Mucosa of descending colon (tissue), 3 donors: Measurements from ENCODE around the gene TBC1D1. TPM values are rescaled to one million over a fixed set of nuclear protein-coding genes. Genes with fewer than 3 reads are reported as not detected.

ENCODE experiments used
- ATAC-seq: fragments of 200-7000 bp; cut with Tn5 transposase; one replicate; pipeline ENCODE4 v1.9.1; 2020; ENCODE audit warnings: mild to moderate bottlenecking, moderate library complexity
- DNase-seq, 3 donors: peaks; one replicate each; pipeline ENCODE4 v3.0.0-alpha.2; 2020
- H3K36me3 ChIP-seq: fragments of 200-600 bp; one replicate; pipeline ENCODE4 v1.8.0; 2021; ENCODE audit warnings: low read depth, mild to moderate bottlenecking
- H3K4me1 ChIP-seq: fragments of 200-600 bp; one replicate; pipeline ENCODE4 v1.8.0; 2021; ENCODE audit warnings: low read depth, mild to moderate bottlenecking
- H3K4me3 ChIP-seq: fragments of 200-600 bp; one replicate; pipeline ENCODE4 v1.8.0; 2021; ENCODE audit warnings: mild to moderate bottlenecking
- H3K9me3 ChIP-seq: fragments of 200-600 bp; one replicate; pipeline ENCODE4 v1.8.0; 2021; ENCODE audit warnings: mild to moderate bottlenecking
- intact Hi-C, 2 donors: fragments of 100-400 bp; cut with DNase I in 1 of 2; cut with micrococcal nuclease in 1 of 2; formaldehyde crosslinking; loops; one replicate each; pipeline versions ENCODE4 v1.11.0 to v1.11.1; 2022; cut with DNase I, micrococcal nuclease
- total RNA-seq, 3 donors: library from RNA; stranded (reverse); fragmentation: NEBNext Ultra II Directional in 2 of 3; extraction: Animal tissue kit (Norgen Biotek cat#: 25700) in 2 of 3; gene quantifications; one replicate each; pipeline versions ENCODE4 v1.2.1 to v1.2.4, GENCODE V29; 2021 to 2023
- TF ChIP-seq, protein P1 (sequence below): fragments of 200-600 bp; IDR thresholded peaks from one replicate; pipeline ENCODE4 v1.8.0; 2022; ENCODE audit warnings: antibody characterized with exemption, mild to moderate bottlenecking
- donor health status: DM: no; HTN: no; CAD: no; lungs with moderate emphysema.
- donor health status: DM: no; HTN: no; CAD: no.
- donor health status: DM: no; HTN: yes; CAD: no.

TBC1D1 gene
- total RNA-seq, 3 donors from 2014 or later = 50.2 to 249 (median 71.6) TPM

DNA sequence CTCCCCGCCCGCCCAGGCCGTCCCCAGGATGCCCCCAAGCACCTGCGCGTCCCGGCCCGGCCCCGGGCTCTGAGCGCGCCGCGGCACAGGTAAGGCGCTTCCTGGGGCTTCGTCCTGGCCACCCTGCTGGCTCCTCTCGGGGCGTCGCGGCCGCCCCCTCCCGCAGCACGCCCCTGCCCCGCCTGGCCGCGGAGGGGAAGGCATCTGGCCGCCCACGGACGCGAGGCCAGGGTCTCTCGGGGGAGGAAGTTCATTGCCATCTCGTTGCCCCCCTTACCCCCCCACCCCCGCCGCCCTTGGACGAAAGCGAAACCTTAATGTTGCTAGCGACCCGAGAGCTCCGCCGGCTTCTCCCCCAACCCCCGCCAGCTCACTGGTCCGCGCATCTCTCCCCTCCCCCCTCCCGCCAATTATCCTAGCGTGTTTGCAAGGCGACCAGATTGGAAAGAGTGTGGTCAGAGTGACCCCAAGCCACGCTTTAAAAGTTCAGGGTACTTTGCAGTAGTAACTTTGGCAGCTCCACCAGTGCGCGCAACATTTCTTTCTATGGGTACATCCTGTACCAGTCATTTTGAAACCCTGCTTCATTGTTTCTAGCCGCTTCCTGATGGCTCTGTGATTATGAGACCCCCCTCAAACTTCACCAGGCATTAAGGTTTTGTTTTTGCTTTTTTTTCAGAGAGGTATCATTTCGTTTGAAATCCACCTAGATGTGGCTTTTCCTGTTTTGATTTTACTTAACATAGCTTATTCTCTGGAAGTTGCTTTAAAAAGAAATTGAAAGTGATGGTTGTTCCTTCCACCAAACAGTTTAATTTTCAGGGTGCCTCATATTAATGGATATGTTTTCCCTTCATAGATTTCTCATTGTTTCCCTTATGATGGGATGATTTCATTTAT is 626 bp downstream of the TBC1D1 start:
- peak overlapping the region; percentile 54 for H3K4me3 ChIP-seq
- ATAC-seq = peak; percentile 66
- H3K36me3 ChIP-seq = no peaks in the 10 kb centered on the region
- H3K9me3 ChIP-seq = no peaks in the 10 kb centered on the region
- H3K4me1 ChIP-seq = peaks cover 3% of the 10 kb centered on the region
- intact Hi-C loops = no loop called here
- peak in 1 of 3 donors; percentile 33 for DNase-seq
- TF ChIP-seq, protein P1, sequence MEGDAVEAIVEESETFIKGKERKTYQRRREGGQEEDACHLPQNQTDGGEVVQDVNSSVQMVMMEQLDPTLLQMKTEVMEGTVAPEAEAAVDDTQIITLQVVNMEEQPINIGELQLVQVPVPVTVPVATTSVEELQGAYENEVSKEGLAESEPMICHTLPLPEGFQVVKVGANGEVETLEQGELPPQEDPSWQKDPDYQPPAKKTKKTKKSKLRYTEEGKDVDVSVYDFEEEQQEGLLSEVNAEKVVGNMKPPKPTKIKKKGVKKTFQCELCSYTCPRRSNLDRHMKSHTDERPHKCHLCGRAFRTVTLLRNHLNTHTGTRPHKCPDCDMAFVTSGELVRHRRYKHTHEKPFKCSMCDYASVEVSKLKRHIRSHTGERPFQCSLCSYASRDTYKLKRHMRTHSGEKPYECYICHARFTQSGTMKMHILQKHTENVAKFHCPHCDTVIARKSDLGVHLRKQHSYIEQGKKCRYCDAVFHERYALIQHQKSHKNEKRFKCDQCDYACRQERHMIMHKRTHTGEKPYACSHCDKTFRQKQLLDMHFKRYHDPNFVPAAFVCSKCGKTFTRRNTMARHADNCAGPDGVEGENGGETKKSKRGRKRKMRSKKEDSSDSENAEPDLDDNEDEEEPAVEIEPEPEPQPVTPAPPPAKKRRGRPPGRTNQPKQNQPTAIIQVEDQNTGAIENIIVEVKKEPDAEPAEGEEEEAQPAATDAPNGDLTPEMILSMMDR = no peak

DNA sequence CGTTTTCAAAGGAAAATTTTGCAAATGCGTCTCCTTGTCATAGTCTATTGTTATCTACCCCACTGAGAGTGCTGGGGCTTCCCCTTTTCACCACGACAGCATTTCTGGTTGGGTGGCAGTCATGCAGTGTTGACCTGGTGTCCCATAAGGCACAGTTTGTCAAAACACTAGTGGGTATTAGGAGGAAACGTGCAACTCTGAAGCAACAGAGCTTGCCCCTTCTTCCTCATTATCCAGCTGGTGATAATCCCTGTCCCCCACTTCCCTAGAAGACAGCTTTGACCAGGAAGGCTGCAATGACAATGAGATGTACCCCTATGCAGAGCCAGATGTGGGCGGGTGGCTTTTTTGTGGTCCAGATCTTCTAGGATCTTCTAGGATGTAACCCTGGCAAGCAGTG is 1.8 kb downstream of the TBC1D1 start:
- TF ChIP-seq, protein P1 = no peak
- ATAC-seq (no peak), DNase-seq (no peak)
- H3K36me3 ChIP-seq = no peaks in the 10 kb centered on the region
- H3K4me3 ChIP-seq = no peak overlapping the region
- H3K4me1 ChIP-seq = peaks cover 3% of the 10 kb centered on the region
- intact Hi-C loops = no loop called here
- H3K9me3 ChIP-seq = no peaks in the 10 kb centered on the region

DNA sequence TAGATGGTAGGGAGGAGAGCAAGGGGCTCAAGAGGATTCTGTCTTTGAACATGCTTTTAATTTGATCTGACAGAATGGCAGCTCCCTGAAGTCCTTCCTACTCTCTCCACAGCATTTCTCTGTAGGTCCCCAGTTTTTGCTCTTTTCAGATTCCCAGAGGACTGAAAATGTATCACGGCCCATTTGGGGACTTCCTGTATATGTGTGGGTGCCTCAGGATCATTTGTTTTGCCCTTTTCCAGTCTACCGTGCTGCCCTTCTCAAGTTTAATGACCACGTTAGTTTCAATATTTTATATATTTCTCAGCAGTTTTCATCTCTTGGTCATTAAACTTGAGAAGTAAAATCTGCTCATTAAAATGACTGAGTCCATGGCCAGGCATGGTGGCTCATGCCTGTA is 2.3 kb downstream of the TBC1D1 start:
- intact Hi-C loops = no loop called here
- no peak overlapping the region for H3K4me3 ChIP-seq
- H3K9me3 ChIP-seq = no peaks in the 10 kb centered on the region
- DNase-seq (no peak), ATAC-seq (no peak)
- H3K4me1 ChIP-seq = peaks cover 3% of the 10 kb centered on the region
- TF ChIP-seq, protein P1 = no peak
- no peaks in the 10 kb centered on the region for H3K36me3 ChIP-seq

DNA sequence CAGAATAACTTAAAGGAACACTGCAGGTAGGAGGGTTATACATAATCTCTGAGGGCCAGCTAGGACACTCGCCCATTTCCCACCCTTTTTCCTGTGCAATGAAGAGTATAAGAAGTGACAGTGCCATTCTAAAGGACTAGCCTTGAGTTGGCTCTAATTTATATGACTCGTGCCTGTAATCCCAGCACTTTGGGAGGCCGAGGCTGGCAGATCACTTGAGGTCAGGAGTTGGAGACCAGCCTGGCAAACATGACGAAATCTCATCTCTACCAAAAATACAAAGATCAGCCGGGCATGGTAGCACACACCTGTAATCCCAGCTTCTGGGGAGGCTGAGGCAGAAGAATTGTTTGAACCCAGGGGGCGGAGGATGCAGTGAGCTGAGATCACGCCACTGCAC is 4.4 kb downstream of the TBC1D1 start:
- Histone ChIP-seq H3K4me3 (no peak overlapping the region), H3K36me3 (no peaks in the 10 kb centered on the region), H3K4me1 (peaks cover under 1% of the 10 kb centered on the region), H3K9me3 (no peaks in the 10 kb centered on the region)
- no peak for ATAC-seq
- intact Hi-C loops = no loop called here
- no peak for DNase-seq
- TF ChIP-seq, protein P1 = no peak

DNA sequence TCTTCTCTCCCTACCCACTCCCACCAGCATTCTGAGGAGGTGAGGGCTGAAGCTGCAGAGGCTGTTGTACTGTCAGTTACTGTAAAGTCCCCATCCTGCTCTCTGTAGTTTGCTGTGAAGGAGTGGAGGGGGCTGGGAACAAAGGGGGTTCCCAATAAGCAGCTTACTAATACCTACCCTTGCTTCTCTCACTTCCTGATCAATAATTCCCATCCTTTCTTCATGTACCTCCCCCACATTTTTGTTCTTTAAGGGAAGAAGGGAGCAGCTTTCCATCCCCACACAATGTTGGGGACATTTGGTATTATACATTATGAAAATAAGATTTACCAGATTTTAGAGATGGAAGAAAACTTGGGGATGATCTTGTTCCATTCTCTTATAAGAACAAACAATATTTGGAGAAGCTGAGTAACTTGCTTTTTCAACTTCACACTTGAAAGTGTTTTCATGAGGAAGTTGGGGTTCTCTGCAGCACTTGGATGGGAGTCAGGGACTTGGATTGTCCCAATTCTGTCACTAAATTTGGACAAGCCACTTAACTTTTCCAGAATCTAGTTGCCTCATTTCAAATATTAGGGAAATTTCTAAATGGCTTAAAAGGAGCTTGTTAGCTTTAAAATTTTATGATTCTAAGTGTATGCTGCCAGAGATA is 5.4 kb downstream of the TBC1D1 start:
- DNase-seq = no peak
- Histone ChIP-seq H3K9me3 (no peaks in the 10 kb centered on the region), H3K36me3 (no peaks in the 10 kb centered on the region), H3K4me3 (no peak overlapping the region), H3K4me1 (no peaks in the 10 kb centered on the region)
- no peak for ATAC-seq
- TF ChIP-seq, protein P1 = no peak
- intact Hi-C loops = no loop called here
